ENCODE measurements around the gene NR2F6. TPM values are rescaled to one million over a fixed set of nuclear protein-coding genes. Genes with fewer than 3 reads are reported as not detected.

The NR2F6 gene
- total and polyA plus RNA-seq, 2 experiments from 2014 or later: 124 to 173 TPM

DNA sequence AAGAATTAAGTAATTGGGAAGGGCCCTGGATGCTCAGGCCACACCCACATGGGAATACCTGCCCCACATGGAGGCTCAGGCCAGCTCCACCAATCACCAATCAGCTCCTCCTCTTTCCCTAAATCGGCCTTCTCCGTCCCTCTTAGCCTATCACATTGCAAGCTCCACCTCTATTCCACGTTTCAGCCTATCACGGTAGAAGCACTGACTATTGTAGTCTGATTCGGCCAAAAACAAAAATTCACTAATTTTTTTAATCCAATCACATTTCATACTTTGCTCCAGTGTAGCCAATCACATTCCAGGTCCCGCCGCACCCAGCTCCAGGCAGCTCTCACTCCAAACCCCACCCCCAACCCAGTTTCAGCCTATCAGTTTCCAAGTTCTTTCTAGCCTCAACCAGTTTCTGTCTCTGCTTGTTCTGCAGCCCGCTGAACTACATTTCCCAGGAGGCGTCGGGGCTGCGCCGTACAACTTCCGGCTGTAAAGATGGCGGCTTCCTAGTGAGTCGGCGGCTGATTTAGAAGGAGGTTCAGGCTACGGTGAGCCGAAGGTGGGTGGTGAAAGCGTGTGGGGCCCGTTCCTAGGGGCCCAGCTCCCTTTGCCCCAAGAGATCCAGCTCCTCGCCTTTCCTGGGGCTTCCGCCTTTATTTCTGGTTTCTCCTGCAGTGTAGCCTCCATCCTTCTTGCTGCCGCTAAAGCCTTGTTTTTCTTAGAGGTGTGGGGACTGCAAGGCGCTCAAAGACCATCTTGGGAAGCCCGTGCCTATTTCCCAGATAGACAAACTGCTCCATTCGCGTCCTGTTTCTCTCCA lies 21.5 kb upstream of the NR2F6 start, which contains the start of gene BABAM1:
Gene BABAM1, plus strand, starts transcription at position 469 of the 814 bp plus-strand sequence. CDS start 1,364 bp downstream, outside the sequence.
- H3K27me3 ChIP-seq: no peaks in the 10 kb centered on the region
- peaks cover 11% of the 10 kb centered on the region for H3K36me3 ChIP-seq
- no peaks in the 10 kb centered on the region for H3K9me3 ChIP-seq (ENCODE audit: low read depth)
- H3K27ac ChIP-seq: peak within 1 kb of the TSS; percentile 74
- peak within 1 kb of the TSS; percentile 48 for H3K4me3 ChIP-seq
- TF ChIP-seq, protein P1, sequence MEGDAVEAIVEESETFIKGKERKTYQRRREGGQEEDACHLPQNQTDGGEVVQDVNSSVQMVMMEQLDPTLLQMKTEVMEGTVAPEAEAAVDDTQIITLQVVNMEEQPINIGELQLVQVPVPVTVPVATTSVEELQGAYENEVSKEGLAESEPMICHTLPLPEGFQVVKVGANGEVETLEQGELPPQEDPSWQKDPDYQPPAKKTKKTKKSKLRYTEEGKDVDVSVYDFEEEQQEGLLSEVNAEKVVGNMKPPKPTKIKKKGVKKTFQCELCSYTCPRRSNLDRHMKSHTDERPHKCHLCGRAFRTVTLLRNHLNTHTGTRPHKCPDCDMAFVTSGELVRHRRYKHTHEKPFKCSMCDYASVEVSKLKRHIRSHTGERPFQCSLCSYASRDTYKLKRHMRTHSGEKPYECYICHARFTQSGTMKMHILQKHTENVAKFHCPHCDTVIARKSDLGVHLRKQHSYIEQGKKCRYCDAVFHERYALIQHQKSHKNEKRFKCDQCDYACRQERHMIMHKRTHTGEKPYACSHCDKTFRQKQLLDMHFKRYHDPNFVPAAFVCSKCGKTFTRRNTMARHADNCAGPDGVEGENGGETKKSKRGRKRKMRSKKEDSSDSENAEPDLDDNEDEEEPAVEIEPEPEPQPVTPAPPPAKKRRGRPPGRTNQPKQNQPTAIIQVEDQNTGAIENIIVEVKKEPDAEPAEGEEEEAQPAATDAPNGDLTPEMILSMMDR (IDR thresholded peaks at IDR 0.05; ENCODE audit: low read depth, low read length): no peak
- peak; percentile 97 to 99 for DNase-seq (ENCODE audit: low read depth in 1 of 2, low spot score in 1 of 2)
- peaks cover 3% of the 10 kb centered on the region for H3K4me1 ChIP-seq (ENCODE audit: low read depth)

DNA sequence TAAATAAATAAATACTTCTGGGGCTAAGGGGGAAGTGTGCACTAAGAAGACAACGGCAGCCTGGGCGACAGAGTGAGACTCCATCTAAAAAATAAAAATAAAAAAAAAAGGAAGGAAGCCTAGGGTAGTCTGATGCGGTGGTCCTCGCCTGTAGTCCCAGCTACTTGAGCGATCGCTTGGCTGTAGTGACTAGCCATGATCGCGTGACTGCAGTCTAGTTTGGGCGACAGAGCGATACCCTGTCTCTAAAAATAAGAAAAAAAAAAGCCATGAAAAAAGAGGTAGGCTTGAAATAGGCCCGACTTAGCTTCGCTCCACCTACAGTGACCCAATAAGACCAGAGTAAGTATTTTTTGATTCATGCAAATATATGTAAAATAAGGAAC lies 20.9 kb upstream of the NR2F6 start:
- peaks cover 6% of the 10 kb centered on the region for H3K36me3 ChIP-seq
- H3K4me3 ChIP-seq: no peak overlapping the region
- DNase-seq (ENCODE audit: low read depth in 1 of 2, low spot score in 1 of 2): no peak
- no peaks in the 10 kb centered on the region for H3K27me3 ChIP-seq
- no peaks in the 10 kb centered on the region for H3K9me3 ChIP-seq (ENCODE audit: low read depth)
- peaks cover 3% of the 10 kb centered on the region for H3K4me1 ChIP-seq (ENCODE audit: low read depth)
- H3K27ac ChIP-seq: no peak overlapping the region
- TF ChIP-seq, protein P1 (IDR thresholded peaks at IDR 0.05; ENCODE audit: low read depth, low read length): no peak

DNA sequence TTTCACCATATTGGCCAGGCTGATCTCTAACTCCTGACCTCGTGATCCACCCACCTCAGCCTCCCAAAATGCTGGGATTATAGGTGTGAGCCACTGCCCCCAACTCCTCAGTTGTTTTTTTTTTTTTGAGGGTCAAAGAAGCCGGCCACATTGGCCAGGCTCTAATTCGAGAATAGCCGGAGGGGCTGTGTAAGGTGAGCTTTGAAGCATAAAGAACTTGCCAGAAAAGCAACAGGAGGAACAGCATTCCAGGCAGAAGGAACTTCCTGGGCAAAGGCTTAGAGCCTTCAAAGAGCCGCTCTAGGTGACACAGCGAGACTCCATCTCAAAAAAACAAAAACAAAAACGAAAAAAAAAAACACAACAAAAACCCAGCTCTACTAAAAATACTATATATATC lies 20.3 kb upstream of the NR2F6 start:
- TF ChIP-seq, protein P1 (IDR thresholded peaks at IDR 0.05; ENCODE audit: low read depth, low read length): no peak
- Histone ChIP-seq H3K36me3 (peaks cover under 1% of the 10 kb centered on the region), H3K27me3 (no peaks in the 10 kb centered on the region), H3K4me1 (ENCODE audit: low read depth) (peaks cover 3% of the 10 kb centered on the region), H3K9me3 (ENCODE audit: low read depth) (no peaks in the 10 kb centered on the region), H3K27ac (no peak overlapping the region), H3K4me3 (no peak overlapping the region)
- DNase-seq (ENCODE audit: low read depth in 1 of 2, low spot score in 1 of 2): no peak

DNA sequence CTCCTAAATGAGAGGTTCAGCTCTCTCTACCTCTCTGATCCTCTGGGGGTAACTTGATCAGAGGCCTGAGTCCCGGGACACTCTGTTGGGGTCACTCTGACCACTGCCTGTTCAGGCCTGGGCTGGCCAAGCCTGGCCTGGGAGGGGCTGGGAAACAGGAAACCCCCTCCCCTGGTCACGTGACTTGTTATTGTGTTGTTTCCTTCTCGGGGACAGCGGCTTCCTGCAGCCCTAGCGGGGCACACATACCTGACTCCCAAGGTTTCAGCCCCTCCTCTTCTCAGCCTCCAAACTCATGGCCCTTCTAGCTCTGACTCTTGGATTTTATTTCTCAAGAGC lies 18.9 kb upstream of the NR2F6 start, which contains the start of gene USHBP1:
Gene USHBP1, minus strand, starts transcription at position 105 of the 339 bp plus-strand sequence. CDS start 446 bp downstream, outside the sequence.
- H3K36me3 ChIP-seq: no peaks in the 10 kb centered on the region
- TF ChIP-seq, protein P1 (IDR thresholded peaks at IDR 0.05; ENCODE audit: low read depth, low read length): no peak
- DNase-seq (ENCODE audit: low read depth in 1 of 2, low spot score in 1 of 2): no peak
- no peaks in the 10 kb centered on the region for H3K9me3 ChIP-seq (ENCODE audit: low read depth)
- no peak within 1 kb of the TSS for H3K27ac ChIP-seq
- peaks cover 3% of the 10 kb centered on the region for H3K4me1 ChIP-seq (ENCODE audit: low read depth)
- H3K27me3 ChIP-seq: no peaks in the 10 kb centered on the region
- no peak within 1 kb of the TSS for H3K4me3 ChIP-seq

DNA sequence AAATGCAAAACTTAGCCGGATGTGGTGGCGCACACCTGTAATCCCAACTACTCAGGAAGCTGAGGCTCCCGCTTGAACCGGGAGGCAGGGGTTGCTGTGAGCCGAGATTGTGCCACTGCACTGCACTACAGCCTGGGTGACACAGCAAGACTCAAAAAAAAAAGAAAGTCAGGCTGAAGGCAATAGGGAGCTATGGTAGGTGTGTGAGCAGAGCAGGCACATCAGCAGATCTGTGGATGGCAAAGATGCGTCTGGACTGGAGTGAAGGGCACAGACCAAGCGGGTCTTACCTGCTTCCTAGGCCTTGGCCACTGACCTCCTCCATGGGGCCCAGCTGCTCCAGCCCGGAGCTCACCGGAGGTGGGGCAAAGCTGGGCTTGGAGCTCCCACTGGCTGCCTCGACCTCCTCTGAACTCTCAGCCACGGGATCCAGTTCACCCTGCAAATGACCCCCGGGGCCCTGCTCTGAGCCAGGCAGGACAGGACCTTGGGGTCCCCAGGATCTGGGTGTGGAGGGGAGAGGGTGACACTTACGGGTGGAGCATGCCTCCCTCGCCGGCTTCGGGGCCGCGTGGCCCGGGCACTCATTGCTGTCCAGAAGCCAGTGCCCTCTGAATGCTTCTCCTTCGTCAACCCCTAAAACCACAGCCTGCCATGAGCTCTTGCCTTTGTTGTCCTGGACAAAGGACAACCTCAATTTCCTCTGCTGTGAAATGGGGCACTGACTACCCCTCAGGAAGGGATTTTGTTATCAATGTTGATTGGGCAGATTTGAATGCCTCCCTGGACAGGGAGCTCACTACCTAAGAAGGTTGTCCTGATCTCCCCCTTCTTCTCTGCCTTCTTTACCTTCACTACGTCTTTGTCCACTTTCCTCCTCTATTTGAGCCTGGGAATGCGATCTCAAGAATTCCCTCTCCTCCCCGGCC lies 18.3 kb upstream of the NR2F6 start:
- H3K36me3 ChIP-seq: no peaks in the 10 kb centered on the region
- H3K4me3 ChIP-seq: no peak overlapping the region
- no peak overlapping the region for H3K27ac ChIP-seq
- DNase-seq (ENCODE audit: low read depth in 1 of 2, low spot score in 1 of 2): no peak
- no peaks in the 10 kb centered on the region for H3K9me3 ChIP-seq (ENCODE audit: low read depth)
- H3K4me1 ChIP-seq (ENCODE audit: low read depth): peaks cover 3% of the 10 kb centered on the region
- no peaks in the 10 kb centered on the region for H3K27me3 ChIP-seq
- TF ChIP-seq, protein P1 (IDR thresholded peaks at IDR 0.05; ENCODE audit: low read depth, low read length): no peak

All from cardiac muscle cell (in vitro differentiated cells and primary cell).